ENCODE results near the gene KRTAP5-3. TPM values are rescaled to one million over a fixed set of nuclear protein-coding genes. Genes with fewer than 3 reads are reported as not detected.

Gene KRTAP5-3
- total RNA-seq, 2 experiments from 2014 or later: not detected

- ChIA-PET POLR2A (interaction anchor here (1.0 kb wide), 1 partner anchor 24 kb away, joined by 3 read pairs; no protein-coding TSS in a partner anchor), CTCF (interaction anchor here (8.3 kb wide), 1 partner anchor 24 kb away, joined by 79 read pairs; no protein-coding TSS in a partner anchor)
These were observed 36.5 kb downstream of the KRTAP5-3 start for GRCh38 chr11:1571760-1572196.

GRCh38 chr11:1570896-1571759, 37.1 kb downstream of the KRTAP5-3 start:
- CTCF ChIA-PET: interaction anchor here (5.4 kb wide), 1 partner anchor 25 kb away, joined by 22 read pairs; no protein-coding TSS in a partner anchor
- POLR2A ChIA-PET: no interaction called here

GRCh38 chr11:1570531-1570895, 37.8 kb downstream of the KRTAP5-3 start:
- ChIA-PET CTCF (interaction anchor here (5.4 kb wide), 1 partner anchor 24 kb away, joined by 22 read pairs; no protein-coding TSS in a partner anchor), POLR2A (no interaction called here)

GRCh38 chr11:1570001-1570453, 38.2 kb downstream of the KRTAP5-3 start:
- ChIA-PET CTCF (interaction anchor here (5.4 kb wide), 1 partner anchor 23 kb away, joined by 22 read pairs; no protein-coding TSS in a partner anchor), POLR2A (no interaction called here)

- CTCF ChIA-PET: interaction anchor here (5.4 kb wide), 1 partner anchor 23 kb away, joined by 22 read pairs; no protein-coding TSS in a partner anchor
- POLR2A ChIA-PET: interaction anchor here (0.6 kb wide), 1 partner anchor 874 kb away, joined by 3 read pairs; the partner anchor contains the start of gene TMEM80
These were observed 38.9 kb downstream of the KRTAP5-3 start for GRCh38 chr11:1569251-1569780.

- POLR2A ChIA-PET: interaction anchor here (0.6 kb wide), 1 partner anchor 873 kb away, joined by 3 read pairs; the partner anchor contains the start of gene TMEM80
- CTCF ChIA-PET: interaction anchor here (5.4 kb wide), 1 partner anchor 22 kb away, joined by 22 read pairs; no protein-coding TSS in a partner anchor
These were observed 39.8 kb downstream of the KRTAP5-3 start for GRCh38 chr11:1568441-1568911.

GRCh38 chr11:1567721-1568100, 40.6 kb downstream of the KRTAP5-3 start:
- CTCF ChIA-PET: interaction anchor here (5.4 kb wide), 1 partner anchor 21 kb away, joined by 22 read pairs; no protein-coding TSS in a partner anchor

GRCh38 chr11:1567052-1567720, 41.1 kb downstream of the KRTAP5-3 start:
- POLR2A ChIA-PET: no interaction called here
- CTCF ChIA-PET: interaction anchor here (5.4 kb wide), 1 partner anchor 21 kb away, joined by 22 read pairs; no protein-coding TSS in a partner anchor

More at GRCh38 chr11:1567721-1568100, 40.6 kb downstream of the KRTAP5-3 start:
- POLR2A ChIA-PET: no interaction called here

GRCh38 chr11:1566381-1567051, 41.7 kb downstream of the KRTAP5-3 start:
- ChIA-PET POLR2A (no interaction called here), CTCF (interaction anchor here (2.6 to 5.4 kb wide), 2 partner anchors 8 to 20 kb away, joined by 12 to 22 read pairs; no protein-coding TSS in a partner anchor)

- ChIA-PET POLR2A (no interaction called here), CTCF (interaction anchor here (0.5 to 5.4 kb wide), 3 partner anchors 9 to 211 kb away, joined by 3 to 22 read pairs (median 12); no protein-coding TSS in a partner anchor)
These were observed 42.4 kb downstream of the KRTAP5-3 start for GRCh38 chr11:1565904-1566247.

- ChIA-PET CTCF (interaction anchor here (0.5 to 5.4 kb wide), 4 partner anchors 9 to 210 kb away, joined by 3 to 22 read pairs (median 9); no protein-coding TSS in a partner anchor), POLR2A (no interaction called here)
These were observed 42.9 kb downstream of the KRTAP5-3 start for GRCh38 chr11:1565173-1565903.

GRCh38 chr11:1564535-1565172, 43.6 kb downstream of the KRTAP5-3 start:
- POLR2A ChIA-PET: no interaction called here
- CTCF ChIA-PET: interaction anchor here (1.4 to 2.6 kb wide), 2 partner anchors 10 to 18 kb away, joined by 6 to 12 read pairs; no protein-coding TSS in a partner anchor

- CTCF ChIA-PET: interaction anchor here (1.4 to 2.6 kb wide), 2 partner anchors 11 to 17 kb away, joined by 6 to 12 read pairs; no protein-coding TSS in a partner anchor
- POLR2A ChIA-PET: no interaction called here
These were observed 44.3 kb downstream of the KRTAP5-3 start for GRCh38 chr11:1563697-1564534.

GRCh38 chr11:1563149-1563638, 45.1 kb downstream of the KRTAP5-3 start:
- POLR2A ChIA-PET: no interaction called here
- CTCF ChIA-PET: no interaction called here

- CTCF ChIA-PET: no interaction called here
- POLR2A ChIA-PET: no interaction called here
These were observed 45.7 kb downstream of the KRTAP5-3 start for GRCh38 chr11:1562469-1563148.

GRCh38 chr11:1561955-1562354, 46.3 kb downstream of the KRTAP5-3 start:
- ChIA-PET POLR2A (no interaction called here), CTCF (no interaction called here)

Data from activated CD8-positive, alpha-beta memory T cell treated with anti-CD3 and anti-CD28 coated beads for 36 hours (primary cell).